Lower lobe of right lung (tissue), 2 donors: ENCODE results near the gene SLAMF7. TPM values are rescaled to one million over a fixed set of nuclear protein-coding genes. Genes with fewer than 3 reads are reported as not detected.
"Not testable (repeated sequence)": the region's sequence is repeated elsewhere in the genome, so short reads cannot be mapped to it uniquely, and the experiment has no call there.

Experiments used
- ATAC-seq, 2 donors: fragments of 200-7000 bp; cut with Tn5 transposase; one replicate each; pipeline ENCODE4 v1.9.1; 2020 to 2022; ENCODE audit warnings: mild to moderate bottlenecking in 2 of 2, moderate library complexity in 2 of 2
- DNase-seq: peaks from one replicate; pipeline ENCODE4 v3.0.0-alpha.2; 2020
- H3K27ac ChIP-seq: fragments of 200-600 bp; one replicate; pipeline ENCODE4 v1.8.0; 2022
- H3K27me3 ChIP-seq: fragments of 200-600 bp; one replicate; pipeline ENCODE4 v1.8.0; 2022; ENCODE audit warnings: low read depth
- H3K36me3 ChIP-seq: fragments of 200-600 bp; one replicate; pipeline ENCODE4 v1.8.0; 2022; ENCODE audit warnings: mild to moderate bottlenecking
- H3K4me1 ChIP-seq: fragments of 200-600 bp; one replicate; pipeline ENCODE4 v1.8.0; 2022
- H3K4me3 ChIP-seq: fragments of 200-600 bp; one replicate; pipeline ENCODE4 v1.8.0; 2022; ENCODE audit warnings: mild to moderate bottlenecking
- H3K9me3 ChIP-seq: fragments of 200-600 bp; one replicate; pipeline ENCODE4 v1.8.0; 2022
- intact Hi-C: fragments of 100-400 bp; cut with DNase I; formaldehyde crosslinking; loops from one replicate; pipeline ENCODE4 v1.11.0; 2022
- total RNA-seq: library from RNA; stranded (reverse); fragmentation: NEBNext Ultra II Directional; extraction: Animal tissue kit (Norgen Biotek cat#: 25700); gene quantifications from one replicate; pipeline ENCODE4 v1.2.1, GENCODE V29; 2021
- TF ChIP-seq, protein P1 (sequence below): fragments of 200-600 bp; IDR thresholded peaks from one replicate; pipeline ENCODE4 v1.8.0; 2022; ENCODE audit warnings: antibody characterized with exemption, mild to moderate bottlenecking
- donor health status: DM: no; HTN: yes; CAD: no; lungs with severe emphysema.

SLAMF7 gene
- total RNA-seq, 1 donor from 2014 or later, result 7.9 TPM

DNA sequence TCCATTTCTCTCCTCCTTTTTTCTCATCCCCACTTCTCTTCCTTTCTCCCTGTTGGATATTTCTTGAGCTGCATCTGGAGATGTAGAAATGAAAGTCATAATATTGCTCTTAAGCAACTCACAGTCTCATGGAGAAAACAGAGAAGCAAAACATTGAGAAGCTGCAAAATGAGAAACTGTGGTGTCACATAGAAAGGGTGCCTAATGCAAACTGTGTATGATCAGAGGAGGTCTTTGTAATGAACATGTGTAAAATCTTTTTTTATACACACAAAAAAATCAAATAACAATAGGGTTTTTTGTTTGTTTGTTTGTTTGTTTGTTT, 11.8 kb upstream of the SLAMF7 start:
- intact Hi-C loops, result no loop called here
- DNase-seq, result no peak
- Histone ChIP-seq H3K4me3 (no peak overlapping the region), H3K4me1 (peaks cover 13% of the 10 kb centered on the region), H3K27ac (no peak overlapping the region), H3K9me3 (no peaks in the 10 kb centered on the region), H3K27me3 (no peaks in the 10 kb centered on the region), H3K36me3 (no peaks in the 10 kb centered on the region)
- TF ChIP-seq, protein P1, sequence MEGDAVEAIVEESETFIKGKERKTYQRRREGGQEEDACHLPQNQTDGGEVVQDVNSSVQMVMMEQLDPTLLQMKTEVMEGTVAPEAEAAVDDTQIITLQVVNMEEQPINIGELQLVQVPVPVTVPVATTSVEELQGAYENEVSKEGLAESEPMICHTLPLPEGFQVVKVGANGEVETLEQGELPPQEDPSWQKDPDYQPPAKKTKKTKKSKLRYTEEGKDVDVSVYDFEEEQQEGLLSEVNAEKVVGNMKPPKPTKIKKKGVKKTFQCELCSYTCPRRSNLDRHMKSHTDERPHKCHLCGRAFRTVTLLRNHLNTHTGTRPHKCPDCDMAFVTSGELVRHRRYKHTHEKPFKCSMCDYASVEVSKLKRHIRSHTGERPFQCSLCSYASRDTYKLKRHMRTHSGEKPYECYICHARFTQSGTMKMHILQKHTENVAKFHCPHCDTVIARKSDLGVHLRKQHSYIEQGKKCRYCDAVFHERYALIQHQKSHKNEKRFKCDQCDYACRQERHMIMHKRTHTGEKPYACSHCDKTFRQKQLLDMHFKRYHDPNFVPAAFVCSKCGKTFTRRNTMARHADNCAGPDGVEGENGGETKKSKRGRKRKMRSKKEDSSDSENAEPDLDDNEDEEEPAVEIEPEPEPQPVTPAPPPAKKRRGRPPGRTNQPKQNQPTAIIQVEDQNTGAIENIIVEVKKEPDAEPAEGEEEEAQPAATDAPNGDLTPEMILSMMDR, result no peak
- ATAC-seq, result no peak

DNA sequence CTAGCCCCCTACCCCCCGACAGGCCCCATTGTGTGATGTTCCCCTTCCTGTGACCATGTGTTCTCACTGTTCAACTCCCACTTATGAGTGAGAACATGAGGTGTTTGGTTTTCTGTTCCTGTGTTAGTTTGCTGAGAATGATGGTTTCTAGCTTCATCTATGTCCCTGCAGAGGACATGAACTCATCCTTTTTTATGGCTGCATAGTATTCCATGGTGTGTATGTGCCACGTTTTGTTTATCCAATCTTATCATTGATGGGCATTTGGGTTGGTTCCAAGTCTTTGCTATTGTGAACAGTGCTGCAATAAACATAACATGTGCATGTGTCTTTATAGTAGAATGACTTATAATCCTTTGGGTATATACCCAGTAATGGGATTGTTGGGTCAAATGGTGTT, 7.5 kb upstream of the SLAMF7 start:
- H3K9me3 ChIP-seq, H3K27ac ChIP-seq, ATAC-seq, H3K36me3 ChIP-seq, H3K4me1 ChIP-seq, DNase-seq, H3K4me3 ChIP-seq, H3K27me3 ChIP-seq, intact Hi-C loops: not testable (repeated sequence)

DNA sequence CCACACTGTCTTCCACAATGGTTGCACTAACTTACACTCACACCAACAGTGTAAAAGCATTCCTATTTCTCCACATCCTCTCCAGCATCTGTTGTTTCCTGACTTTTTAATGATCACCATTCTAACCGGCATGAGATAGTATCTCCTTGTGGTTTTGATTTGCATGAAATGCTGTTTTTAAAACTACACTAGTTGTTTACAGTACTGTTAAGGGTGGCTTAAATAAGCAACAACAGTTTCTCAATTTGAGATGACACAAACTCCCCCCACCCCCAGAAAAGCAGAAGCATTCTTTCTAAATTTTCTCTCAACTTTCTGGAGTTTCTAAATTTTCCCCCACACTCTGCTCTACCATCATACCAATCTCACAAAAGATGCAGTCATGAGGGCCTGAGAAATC, 7.1 kb upstream of the SLAMF7 start:
- no peak overlapping the region for H3K4me3 ChIP-seq
- TF ChIP-seq, protein P1, result no peak

DNA sequence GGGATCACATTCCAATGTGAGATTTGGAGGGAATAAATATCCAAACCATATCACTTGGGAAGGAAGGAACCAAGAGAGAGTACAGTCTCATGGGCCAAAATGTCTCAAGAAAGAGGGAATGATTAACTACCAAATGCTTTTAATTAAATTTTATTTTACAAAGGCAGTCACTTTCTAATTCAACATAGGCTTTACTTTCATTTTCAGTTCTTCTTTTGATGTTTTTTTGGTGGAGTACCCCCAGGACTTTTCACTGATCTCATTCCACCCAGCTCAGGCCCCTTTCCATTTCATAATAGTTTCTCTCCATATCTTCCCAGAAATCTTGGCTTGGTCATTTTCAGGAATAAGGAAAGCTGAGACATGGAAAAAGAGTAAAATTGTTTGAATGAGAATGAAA, 5.1 kb upstream of the SLAMF7 start:
- no peaks in the 10 kb centered on the region for H3K27me3 ChIP-seq
- no peaks in the 10 kb centered on the region for H3K36me3 ChIP-seq
- no peak for ATAC-seq
- DNase-seq, result no peak
- no peak overlapping the region for H3K27ac ChIP-seq
- H3K9me3 ChIP-seq, result peaks cover 9% of the 10 kb centered on the region
- no peaks in the 10 kb centered on the region for H3K4me1 ChIP-seq
- TF ChIP-seq, protein P1, result no peak
- intact Hi-C loops, result no loop called here
- no peak overlapping the region for H3K4me3 ChIP-seq

More for the DNA sequence above, 7.1 kb upstream of the SLAMF7 start:
- DNase-seq (no peak), ATAC-seq (no peak)
- intact Hi-C loops, result no loop called here
- peaks cover 1% of the 10 kb centered on the region for H3K4me1 ChIP-seq
- H3K27me3 ChIP-seq, result no peaks in the 10 kb centered on the region
- H3K36me3 ChIP-seq, result no peaks in the 10 kb centered on the region
- H3K27ac ChIP-seq, result no peak overlapping the region
- peaks cover 3% of the 10 kb centered on the region for H3K9me3 ChIP-seq

DNA sequence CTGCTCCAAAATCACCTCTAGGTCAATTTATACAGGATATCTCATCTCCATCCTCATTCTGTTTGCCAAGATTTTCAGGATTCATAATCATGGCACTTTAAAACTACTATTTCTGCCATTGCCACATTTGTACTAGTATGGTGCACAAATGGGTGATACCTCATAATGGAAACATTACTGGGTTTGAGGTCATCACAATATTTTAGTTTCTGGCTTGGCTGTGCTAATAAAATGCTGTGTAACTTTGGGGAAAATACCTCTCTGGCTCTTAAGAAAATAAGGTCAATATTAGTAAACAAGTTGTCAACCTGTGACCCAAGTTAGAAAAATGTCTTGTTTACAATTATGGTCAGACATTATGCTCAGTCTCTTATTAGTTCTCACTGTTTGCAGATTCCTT, 4.7 kb upstream of the SLAMF7 start:
- ATAC-seq, result no peak
- intact Hi-C loops, result no loop called here
- Histone ChIP-seq H3K4me1 (no peaks in the 10 kb centered on the region), H3K4me3 (no peak overlapping the region), H3K27me3 (no peaks in the 10 kb centered on the region), H3K9me3 (peaks cover 9% of the 10 kb centered on the region), H3K36me3 (no peaks in the 10 kb centered on the region), H3K27ac (no peak overlapping the region)
- DNase-seq, result no peak
- TF ChIP-seq, protein P1, result no peak

DNA sequence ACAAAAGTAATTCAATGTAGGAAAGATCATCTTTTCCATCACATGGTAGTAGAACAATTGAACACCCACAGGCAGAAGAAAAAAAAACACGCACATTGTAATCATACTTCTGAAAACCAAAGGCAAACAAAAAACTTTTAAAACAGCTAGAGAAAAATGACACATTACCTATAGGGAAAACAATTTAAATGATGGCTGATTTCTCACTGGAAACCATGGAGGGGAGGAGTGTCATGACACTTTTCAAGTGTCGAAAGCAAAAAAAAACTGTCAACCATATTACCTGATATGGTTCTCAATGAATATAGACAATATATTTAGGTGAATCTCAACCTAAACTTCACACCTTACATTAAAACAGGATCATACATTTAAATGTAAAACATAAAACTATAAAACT, 776 bp upstream of the SLAMF7 start:
- no peaks in the 10 kb centered on the region for H3K36me3 ChIP-seq
- H3K4me1 ChIP-seq, result no peaks in the 10 kb centered on the region
- no peak overlapping the region for H3K27ac ChIP-seq
- ATAC-seq (no peak), DNase-seq (no peak)
- H3K9me3 ChIP-seq, result peaks cover 9% of the 10 kb centered on the region
- no peaks in the 10 kb centered on the region for H3K27me3 ChIP-seq
- TF ChIP-seq, protein P1, result no peak
- no peak overlapping the region for H3K4me3 ChIP-seq
- intact Hi-C loops, result no loop called here
